ENCODE results near the gene UBTF. TPM values are rescaled to one million over a fixed set of nuclear protein-coding genes. Genes with fewer than 3 reads are reported as not detected.

The UBTF gene
- total and polyA plus RNA-seq, 11 donors: 33.1 to 61.2 (median 44.1) TPM

DNA sequence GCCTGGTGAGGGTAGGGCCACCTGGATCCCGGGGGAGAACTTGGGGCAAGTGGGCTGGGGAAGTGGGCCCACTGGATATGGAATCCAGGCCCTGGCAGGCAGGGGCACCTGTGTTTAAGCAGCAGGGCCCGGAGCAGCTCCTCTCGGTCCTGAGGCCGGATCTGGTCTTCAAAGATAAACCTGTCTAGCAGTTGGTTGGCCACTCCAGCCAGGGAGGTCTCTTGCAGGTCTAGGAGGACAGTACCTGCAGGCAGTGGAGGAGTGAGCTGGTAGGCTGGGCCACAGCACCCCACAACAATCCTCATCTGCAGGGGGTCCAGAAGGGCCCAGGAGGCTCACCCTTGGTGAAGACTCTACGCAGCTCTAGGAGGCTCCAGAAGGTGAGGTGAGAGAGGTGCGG is 40.8 kb upstream of the UBTF start:
- DNase-seq (no peak), ATAC-seq (no peak)
- no peaks in the 10 kb centered on the region for H3K36me3 ChIP-seq
- intact Hi-C loops (cut with DNase I): loop anchor here in 1 of 10 donors (5.0 kb wide), 1 partner anchor 52 kb away; no protein-coding TSS in a partner anchor
- no peaks in the 10 kb centered on the region for H3K9me3 ChIP-seq
- no peak overlapping the region for H3K27ac ChIP-seq
- no peaks in the 10 kb centered on the region for H3K4me1 ChIP-seq
- TF ChIP-seq CTCF (IDR thresholded peaks at IDR 0.05) (no peak), POLR2A (IDR thresholded peaks at IDR 0.05) (no peak)
- WGBS, 4 donors: 88 to 95% (median 93%) methylated on average over 5 to 6 of the region's 6 CpGs
- no peak overlapping the region for H3K4me3 ChIP-seq
- no peaks in the 10 kb centered on the region for H3K27me3 ChIP-seq

DNA sequence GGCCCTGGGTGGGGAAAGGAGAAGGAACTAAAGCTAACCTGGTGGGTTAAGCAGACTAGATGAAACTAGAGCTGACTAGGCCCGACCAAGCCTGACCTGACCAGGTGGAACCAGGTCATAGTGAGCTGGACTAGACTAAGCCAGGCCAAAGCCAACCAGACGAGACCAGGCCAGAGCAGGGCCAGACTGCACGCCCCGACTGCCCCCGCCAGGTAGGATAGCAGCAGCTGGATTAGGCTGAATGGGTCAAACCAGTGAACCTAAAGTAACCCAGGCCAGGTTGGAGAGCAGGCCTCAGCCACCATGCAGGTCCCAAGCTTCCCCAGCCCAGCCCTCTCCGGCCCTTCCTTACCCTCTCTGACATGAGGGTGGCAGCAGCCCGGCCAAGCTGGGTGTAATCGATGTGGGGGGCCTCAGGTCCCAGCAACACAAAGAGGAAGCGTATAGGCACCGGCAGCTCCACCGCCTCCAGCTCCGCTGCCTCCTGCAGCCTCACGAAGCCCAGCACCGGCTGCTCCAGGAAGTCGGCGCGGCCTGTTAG is 39.4 kb upstream of the UBTF start:
- Histone ChIP-seq H3K4me1 (no peaks in the 10 kb centered on the region), H3K27me3 (no peaks in the 10 kb centered on the region), H3K36me3 (no peaks in the 10 kb centered on the region), H3K4me3 (no peak overlapping the region), H3K9me3 (no peaks in the 10 kb centered on the region), H3K27ac (no peak overlapping the region)
- DNase-seq (no peak), ATAC-seq (no peak)
- WGBS, 4 donors: 80 to 89% (median 85%) methylated on average over 12 to 17 of the region's 17 CpGs
- intact Hi-C loops (cut with DNase I): no loop called here
- no peak for TF ChIP-seq CTCF (IDR thresholded peaks at IDR 0.05)

DNA sequence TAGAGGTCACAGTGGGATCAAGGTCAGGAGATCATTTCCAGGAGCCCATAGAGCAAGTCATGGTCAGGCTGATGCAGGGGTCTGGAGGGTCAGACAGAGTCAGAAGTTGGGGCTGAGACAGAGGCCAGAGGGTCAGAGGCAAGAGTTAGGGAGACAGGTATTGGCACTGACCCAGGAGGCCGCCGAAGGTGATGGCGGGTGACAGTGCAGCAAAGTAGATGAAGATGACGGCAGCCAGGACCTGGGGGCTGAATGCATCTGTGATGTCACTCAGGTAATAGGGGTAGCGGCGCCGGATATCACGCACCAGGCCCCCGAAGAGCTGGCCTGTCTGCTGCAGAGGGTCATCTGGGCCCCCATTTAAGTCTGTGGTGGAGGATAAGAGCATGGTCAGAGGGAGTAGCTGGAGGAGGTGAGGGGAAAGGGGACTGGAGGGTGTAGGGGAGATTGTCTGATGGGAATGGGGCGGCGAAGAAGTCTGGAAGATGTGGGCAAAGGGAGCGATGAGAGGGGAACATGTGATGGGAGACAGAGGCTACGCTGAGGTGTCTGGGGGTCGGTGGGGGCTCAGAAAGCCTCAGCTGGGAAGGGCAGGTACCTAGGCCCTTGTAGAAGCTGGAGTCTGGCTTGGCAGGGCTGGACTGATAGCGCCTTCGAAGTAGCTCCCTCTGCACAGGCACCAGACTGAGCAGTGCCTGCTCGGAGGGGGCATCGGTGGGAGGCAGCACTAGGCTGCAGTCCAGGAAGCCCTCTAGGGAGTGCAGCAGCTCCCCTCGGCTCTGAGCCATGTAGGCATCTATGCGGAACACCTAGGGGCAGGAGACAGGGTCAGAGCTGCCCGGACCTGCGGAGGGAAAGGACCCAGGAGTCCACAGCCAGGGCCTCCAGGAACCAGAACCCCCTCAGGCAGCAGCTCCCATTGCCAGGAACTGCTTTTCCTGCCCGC is 38.6 kb upstream of the UBTF start:
- Histone ChIP-seq H3K4me3 (no peak overlapping the region), H3K9me3 (no peaks in the 10 kb centered on the region), H3K27ac (no peak overlapping the region), H3K36me3 (no peaks in the 10 kb centered on the region), H3K4me1 (no peaks in the 10 kb centered on the region), H3K27me3 (no peaks in the 10 kb centered on the region)
- 88 to 92% (median 91%) methylated on average over 23 of the region's 23 CpGs for WGBS, 4 donors
- no peak for ATAC-seq
- no peak for DNase-seq
- TF ChIP-seq POLR2A (IDR thresholded peaks at IDR 0.05): no peak
- TF ChIP-seq CTCF (IDR thresholded peaks at IDR 0.05): no peak
- intact Hi-C loops (cut with DNase I): no loop called here

- Histone ChIP-seq H3K4me1 (no peaks in the 10 kb centered on the region), H3K4me3 (no peak overlapping the region), H3K27ac (no peak overlapping the region), H3K36me3 (no peaks in the 10 kb centered on the region), H3K9me3 (no peaks in the 10 kb centered on the region), H3K27me3 (no peaks in the 10 kb centered on the region)
- TF ChIP-seq POLR2A (IDR thresholded peaks at IDR 0.05) (no peak), CTCF (IDR thresholded peaks at IDR 0.05) (no peak)
- ATAC-seq (no peak), DNase-seq (no peak)
- intact Hi-C loops (cut with DNase I): no loop called here
- WGBS, 4 donors: 61 to 95% (median 86%) methylated on average over 3 to 4 of the region's 4 CpGs
These were observed 37.2 kb upstream of the UBTF start for GRCh38 chr17:44256671-44257070.
